Cortex of kidney (tissue), 1 donor: ENCODE data around the gene SCN2B.
"Not testable (repeated sequence)": the region's sequence is repeated elsewhere in the genome, so short reads cannot be mapped to it uniquely, and the experiment has no call there.

ENCODE experiments used
- DNase-seq: peaks from one replicate; lab custom pipeline; 2025; lab: John Stamatoyannopoulos, UW

SCN2B gene

DNA sequence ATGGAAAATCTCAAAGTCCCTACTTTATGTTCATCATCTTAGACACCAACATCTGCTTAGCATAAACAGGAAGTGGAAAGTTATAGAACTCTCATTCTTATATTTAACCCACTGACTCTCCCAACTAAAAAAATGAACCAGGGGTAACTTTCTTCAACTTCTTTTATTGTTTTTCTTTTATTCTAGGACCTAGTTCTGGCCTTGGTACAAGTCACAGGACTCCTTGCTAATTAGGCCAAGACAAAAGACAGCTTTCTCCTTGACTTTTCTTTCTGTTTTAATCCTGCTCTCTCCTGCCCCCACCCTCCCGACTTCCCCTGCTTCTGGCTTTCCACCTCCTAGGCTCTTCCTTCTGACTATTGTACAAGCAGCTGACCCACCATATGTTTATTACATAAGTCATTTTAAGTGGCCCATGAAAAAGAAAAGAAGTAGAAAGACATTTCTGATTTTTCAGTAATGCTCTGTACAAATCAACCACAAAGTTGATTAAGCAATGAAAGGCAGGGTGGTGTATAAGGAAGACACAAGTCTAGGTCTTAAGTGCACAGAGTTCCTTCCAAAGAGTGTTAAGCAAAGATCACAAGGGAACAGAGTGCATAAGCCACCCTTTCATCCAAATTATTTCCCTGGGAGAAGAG is 30.1 kb upstream of the SCN2B start:
- no peak for DNase-seq

DNA sequence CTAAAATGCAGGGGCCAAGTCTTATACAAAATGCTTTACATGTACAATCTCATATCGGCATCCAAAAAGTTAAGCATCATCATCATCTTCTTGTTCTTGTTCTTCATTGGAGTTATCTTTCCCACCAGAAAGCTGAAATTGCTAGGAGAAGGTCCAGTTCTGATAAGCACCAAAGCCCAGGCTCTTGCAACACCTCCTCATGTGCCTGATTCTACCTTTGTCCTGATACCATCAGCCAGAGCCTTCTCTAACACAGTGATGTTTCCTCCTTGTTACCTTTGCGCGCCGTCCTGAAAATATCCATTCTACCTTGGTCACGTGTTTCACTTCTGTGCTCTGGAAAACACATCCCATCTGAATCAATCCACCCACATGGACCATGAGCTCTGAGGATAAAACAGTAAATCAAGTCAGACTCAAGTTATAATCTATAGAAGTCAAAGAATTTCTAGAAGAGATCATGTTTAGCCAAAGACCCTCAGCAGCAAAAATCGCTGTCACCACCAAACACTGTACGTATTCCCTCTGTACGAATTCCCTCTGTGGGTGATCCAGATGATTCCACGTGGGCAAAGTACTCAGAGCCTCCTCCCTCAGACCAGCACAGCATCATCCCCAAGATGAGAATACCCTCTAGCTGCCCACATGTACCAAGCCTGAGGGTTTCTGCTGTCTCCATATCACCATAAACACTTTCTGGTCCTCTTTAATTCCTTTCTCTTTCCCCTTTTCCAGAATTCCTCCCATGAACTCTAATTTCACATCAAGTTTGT is 29.4 kb upstream of the SCN2B start:
- DNase-seq, result no peak

DNA sequence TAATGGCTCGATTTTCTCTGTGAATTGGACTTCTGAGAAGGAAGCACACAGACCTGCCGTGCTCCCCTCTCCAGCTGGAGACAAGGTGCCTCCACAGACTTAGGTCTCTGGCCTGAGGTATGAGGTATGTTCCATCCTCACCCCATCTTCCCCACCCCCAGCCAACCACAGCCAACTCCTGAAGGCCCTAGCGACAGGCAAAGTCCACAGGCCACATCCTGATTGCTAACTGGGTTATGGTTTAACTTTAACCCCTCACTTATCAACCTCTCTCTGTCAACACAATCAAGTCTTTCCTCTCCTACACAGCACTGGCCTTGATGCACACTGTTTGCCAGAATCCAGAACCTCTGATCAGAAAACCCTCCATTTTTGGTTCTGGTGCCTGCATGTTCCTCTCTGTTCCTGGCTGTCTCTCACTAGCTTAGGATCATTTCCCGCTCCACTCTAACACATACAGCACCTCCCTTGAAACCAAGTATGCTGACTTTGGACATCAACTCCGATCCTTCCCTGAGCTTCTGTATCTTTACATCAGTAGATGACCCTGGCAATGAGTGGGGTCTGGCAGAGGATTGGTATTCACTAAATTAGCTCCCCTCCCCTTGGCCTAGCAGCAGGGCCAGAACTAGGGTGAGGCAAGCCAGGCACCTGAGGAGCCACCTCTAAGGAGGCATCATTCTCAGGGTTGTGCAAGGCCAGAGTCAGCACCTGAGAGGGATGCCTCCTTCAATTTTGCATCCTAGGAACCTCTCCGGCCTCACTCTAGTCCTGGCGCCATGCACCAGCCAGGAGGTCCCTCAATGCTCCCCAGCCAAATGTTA is 26.4 kb upstream of the SCN2B start:
- DNase-seq, result no peak

GRCh38 chr11:118201966-118202365 is 25.5 kb upstream of the SCN2B start:
- no peak for DNase-seq

GRCh38 chr11:118200901-118201680 is 24.7 kb upstream of the SCN2B start:
- no peak for DNase-seq

- DNase-seq, result no peak
Measured at GRCh38 chr11:118200497-118200896, 24.1 kb upstream of the SCN2B start.

DNA sequence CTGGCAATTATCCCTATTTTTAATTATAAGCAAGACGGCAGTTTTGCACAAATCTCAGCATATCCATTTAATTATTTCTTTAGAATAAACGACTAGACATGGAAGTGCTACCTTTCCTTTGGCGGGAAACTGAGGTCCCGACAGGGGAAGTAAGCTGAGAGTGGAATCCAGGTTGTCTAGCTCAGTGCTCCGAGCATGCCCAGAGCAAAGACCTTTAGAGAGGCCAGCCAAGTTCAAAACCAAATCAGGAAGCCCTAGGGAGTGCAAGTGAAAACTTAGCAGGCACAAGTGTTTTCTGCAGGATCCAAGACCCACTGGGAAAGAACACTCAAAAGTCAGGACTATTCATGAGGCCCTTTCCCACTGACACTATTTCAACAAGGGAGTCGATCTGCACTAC is 22.7 kb upstream of the SCN2B start:
- no peak for DNase-seq

- DNase-seq, result no peak
Measured at GRCh38 chr11:118198370-118198769, 21.9 kb upstream of the SCN2B start.

GRCh38 chr11:118194835-118195627 is 18.6 kb upstream of the SCN2B start:
- DNase-seq, result no peak

- DNase-seq, result no peak
Measured at GRCh38 chr11:118193910-118194566, 17.6 kb upstream of the SCN2B start.

DNA sequence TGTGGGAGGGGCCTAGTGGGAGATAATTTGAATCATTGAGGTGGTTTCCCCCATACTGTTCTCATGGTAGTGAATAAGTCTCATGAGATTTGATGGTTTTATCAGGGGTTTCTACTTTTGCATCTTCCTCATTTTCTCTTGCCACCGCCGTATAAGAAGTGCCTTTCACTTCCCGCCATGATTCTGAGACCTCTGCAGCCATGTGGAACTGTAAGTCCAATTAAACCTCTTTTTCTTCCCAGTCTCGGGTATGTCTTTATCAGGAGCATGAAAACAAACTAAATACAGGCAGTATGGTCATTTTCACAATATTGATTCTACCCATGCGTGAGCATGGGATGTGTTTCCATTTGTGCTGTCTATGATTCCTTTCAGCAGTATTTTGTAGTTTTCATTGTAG is 16.4 kb upstream of the SCN2B start:
- DNase-seq, result not testable (repeated sequence)

- not testable (repeated sequence) for DNase-seq
Measured at GRCh38 chr11:118190942-118191506, 14.6 kb upstream of the SCN2B start.

GRCh38 chr11:118186346-118187107 is 10.1 kb upstream of the SCN2B start:
- DNase-seq, result no peak

GRCh38 chr11:118184784-118185579 is 8.5 kb upstream of the SCN2B start:
- no peak for DNase-seq

- DNase-seq, result not testable (repeated sequence)
Measured at GRCh38 chr11:118183691-118184090, 7.3 kb upstream of the SCN2B start.

- no peak for DNase-seq
Measured at GRCh38 chr11:118180300-118180703, 3.9 kb upstream of the SCN2B start.

- no peak for DNase-seq
Measured at GRCh38 chr11:118176778-118177134, 317 bp upstream of the SCN2B start.
